ENCODE data around the gene MLN.

DNA sequence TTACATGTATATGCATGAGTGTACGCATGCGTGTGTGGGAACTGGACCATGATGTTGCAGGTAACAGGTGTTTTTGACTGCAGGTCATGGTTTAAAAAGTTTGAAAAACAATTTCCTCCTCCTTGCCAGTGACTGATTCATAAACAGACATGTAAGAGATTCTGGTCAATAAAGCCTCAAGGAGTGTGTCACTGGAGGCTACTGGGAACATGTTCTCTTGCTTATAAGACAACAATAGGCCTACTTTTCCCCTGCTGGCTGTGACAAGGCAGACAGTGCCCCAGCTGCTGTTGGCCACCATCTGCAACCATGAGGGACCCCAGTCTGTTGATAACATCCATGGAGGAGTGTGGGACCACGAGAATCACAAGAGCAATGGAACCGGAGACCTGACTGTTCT is 27.6 kb downstream of the MLN start:
- TF ChIP-seq, protein P1, sequence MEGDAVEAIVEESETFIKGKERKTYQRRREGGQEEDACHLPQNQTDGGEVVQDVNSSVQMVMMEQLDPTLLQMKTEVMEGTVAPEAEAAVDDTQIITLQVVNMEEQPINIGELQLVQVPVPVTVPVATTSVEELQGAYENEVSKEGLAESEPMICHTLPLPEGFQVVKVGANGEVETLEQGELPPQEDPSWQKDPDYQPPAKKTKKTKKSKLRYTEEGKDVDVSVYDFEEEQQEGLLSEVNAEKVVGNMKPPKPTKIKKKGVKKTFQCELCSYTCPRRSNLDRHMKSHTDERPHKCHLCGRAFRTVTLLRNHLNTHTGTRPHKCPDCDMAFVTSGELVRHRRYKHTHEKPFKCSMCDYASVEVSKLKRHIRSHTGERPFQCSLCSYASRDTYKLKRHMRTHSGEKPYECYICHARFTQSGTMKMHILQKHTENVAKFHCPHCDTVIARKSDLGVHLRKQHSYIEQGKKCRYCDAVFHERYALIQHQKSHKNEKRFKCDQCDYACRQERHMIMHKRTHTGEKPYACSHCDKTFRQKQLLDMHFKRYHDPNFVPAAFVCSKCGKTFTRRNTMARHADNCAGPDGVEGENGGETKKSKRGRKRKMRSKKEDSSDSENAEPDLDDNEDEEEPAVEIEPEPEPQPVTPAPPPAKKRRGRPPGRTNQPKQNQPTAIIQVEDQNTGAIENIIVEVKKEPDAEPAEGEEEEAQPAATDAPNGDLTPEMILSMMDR (IDR thresholded peaks at IDR 0.05 in 8 of 11, conservative IDR thresholded peaks at IDR 0.05 in 3 of 11), result no peak
- no peak for TF ChIP-seq POLR2A (IDR thresholded peaks at IDR 0.05)
